ENCODE measurements around the gene CMTM8.
"Not testable (repeated sequence)": the region's sequence is repeated elsewhere in the genome, so short reads cannot be mapped to it uniquely, and the experiment has no call there.

CMTM8 gene

DNA sequence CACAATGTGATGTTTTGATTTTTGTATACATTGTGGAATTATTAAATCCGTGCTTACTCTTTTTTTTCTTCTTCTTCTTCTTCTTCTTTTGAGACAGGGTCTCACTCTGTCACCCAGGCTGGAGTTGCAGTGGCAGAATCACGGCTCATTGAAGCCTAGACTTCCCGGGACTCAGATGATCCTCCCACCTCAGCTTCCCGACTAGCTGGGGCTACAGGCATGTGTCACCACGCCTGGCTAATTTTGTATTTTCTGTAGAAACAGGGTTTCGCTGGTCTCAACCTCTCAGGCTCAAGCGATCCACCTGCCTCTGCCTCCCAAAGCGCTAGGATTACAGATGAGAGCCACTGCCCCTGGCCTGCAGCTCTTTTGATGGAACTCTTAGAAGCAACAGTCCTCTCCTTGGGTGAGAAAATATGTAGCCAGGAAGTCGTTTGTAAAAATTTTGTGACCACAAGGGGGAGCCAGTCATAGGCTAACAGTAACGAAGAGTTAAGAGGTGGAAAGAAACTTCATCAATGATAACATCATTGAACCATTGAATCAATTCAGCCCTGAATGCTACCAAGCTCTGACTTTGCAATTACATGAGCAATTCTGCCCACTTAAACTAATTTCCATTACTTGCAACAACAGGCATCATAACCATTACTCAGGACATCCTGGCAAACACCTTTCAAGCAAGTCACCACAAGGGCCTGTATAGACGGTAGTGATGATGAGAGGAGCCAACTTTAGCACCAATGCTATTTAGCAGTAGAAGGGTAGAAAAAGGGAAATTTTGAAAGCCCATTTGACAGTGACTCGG lies 136.5 kb downstream of the CMTM8 start:
- DNase-seq (ENCODE audit: low read depth in 4 of 4, low spot score in 1 of 4), result peak; percentile 28 to 67 (median 58)

DNA sequence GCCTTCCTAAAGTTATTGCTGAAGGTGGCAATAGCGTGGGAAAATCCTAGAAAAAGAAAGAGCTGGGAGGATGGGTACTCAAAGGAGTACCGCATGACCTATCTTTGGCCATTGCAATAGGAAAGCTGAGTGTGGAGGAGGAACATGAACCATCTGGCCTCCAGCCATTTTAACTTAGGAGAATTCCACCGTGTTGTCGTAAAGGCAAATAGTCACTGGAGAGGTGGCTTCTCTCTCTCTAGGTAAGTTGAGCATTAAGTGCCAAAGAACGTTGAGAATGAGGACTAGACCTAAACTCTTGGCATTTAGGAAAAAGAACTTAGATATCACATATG lies 137.1 kb downstream of the CMTM8 start:
- no peak for DNase-seq (ENCODE audit: low read depth in 4 of 4, low spot score in 1 of 4)

DNA sequence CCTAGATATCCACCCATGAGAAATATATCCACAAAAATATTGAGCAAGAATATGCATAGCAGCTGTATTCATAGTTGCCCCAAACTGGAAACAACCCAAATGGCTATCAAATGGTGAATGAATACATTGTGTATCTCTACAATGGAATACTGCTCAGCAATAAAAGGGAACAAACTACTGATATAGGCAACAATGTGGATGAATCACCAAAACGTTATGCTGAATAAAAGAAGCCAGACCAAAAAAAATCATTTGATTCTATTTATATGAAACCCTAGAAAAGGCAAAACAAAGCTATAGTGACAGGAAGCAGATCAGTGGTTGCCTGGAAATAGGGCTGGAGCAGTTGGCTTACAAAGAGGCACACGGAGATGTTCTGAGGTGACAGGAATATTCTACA lies 137.6 kb downstream of the CMTM8 start:
- no peak for DNase-seq (ENCODE audit: low read depth in 4 of 4, low spot score in 1 of 4)

DNA sequence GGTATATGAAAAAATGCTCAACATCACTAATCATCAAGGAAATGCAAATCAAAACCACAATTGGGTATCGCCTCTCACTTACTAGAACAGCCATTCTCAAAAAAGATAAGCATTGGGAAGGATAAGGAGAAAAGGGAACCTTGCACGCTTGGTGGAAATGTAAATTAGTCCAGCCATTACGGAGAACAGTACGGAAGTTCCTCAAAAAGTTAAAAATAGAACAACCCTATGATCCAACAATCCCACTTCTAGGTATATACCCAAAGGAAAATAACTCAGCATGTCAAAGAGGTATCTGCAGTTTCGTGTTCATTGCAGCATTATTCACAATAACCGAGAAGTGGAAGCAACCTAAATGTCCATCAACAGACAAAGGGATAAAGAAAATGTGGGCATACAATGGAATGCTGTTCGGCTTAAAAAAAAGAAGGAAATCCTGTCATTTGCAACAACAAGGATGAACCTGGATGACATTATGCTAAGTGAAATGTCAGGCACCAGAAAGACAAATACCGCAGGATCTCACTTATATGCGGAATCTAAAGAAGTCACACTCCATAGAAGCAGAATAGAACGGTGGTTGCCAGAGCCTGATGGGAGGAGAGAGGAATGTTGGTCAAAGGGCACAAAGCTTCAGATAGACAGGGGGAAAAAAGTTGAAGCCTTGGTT lies 141.5 kb downstream of the CMTM8 start:
- no peak for DNase-seq (ENCODE audit: low read depth in 4 of 4, low spot score in 1 of 4)

DNA sequence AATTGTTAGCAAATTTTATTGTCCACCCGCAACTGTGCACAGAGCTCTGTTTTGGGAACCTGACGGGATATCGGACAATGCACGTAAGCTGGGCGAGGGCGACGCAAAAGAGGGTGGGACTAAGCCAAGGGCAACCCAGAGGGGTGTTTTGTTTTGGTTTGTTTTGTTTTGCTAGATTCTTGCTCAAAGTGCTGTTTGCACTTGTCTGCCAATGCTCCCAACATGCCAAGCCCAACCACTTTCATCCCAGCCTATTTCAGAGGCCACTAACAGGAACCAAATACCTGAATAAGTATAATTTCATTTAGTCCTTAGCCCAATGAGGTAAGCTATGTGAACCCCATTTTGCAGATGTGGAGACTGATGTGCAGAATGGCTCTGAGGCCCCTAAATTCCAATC lies 143.4 kb downstream of the CMTM8 start:
- no peak for DNase-seq (ENCODE audit: low read depth in 4 of 4, low spot score in 1 of 4)

DNA sequence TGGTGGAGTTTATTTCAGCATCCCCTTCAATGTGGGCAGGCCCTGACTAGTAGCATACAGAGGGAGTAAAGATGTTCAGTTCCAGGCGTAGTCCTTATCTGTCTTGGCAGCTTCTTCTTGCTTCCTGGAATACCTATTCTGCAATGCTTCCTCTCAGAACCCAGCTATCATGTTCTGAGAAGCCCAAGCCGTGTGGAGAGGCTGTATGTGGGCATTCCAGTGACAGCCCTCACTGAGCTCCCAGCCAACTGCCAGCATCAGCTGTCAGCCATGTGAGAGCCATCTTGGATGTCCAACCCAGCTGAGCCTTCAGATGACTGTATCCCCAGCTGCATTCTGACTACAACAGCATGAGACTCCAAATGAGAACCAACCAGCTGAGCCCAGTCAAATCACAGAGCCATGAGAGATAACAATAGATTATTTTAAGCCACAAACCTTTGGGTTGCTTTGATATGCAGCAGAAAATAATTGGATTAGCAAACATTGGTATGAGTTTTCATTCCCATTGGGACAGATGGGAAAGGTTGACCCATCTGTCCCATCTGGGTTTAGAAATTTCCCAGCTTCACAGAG lies 144.7 kb downstream of the CMTM8 start:
- DNase-seq (ENCODE audit: low read depth in 4 of 4, low spot score in 1 of 4), result no peak

DNA sequence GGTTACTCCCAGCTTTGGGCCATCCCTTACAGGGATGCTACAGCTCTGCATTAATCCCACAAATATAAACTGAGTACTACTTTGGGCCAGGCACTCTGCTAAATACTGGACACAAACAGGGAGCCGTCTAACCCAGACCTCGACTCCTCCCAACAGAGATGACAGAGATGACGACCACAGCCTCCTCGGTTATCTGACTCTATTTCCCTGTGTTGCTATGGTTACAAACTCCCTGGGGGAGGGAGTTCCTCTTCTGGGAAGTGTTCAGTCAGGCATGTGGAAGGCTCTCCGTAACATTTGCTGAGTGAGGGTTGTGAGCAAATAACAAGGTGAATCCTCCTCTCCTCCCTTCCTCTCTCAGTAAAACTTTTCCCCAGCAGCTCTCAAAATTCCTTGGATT lies 146.5 kb downstream of the CMTM8 start:
- DNase-seq (ENCODE audit: low read depth in 4 of 4, low spot score in 1 of 4), result no peak

DNA sequence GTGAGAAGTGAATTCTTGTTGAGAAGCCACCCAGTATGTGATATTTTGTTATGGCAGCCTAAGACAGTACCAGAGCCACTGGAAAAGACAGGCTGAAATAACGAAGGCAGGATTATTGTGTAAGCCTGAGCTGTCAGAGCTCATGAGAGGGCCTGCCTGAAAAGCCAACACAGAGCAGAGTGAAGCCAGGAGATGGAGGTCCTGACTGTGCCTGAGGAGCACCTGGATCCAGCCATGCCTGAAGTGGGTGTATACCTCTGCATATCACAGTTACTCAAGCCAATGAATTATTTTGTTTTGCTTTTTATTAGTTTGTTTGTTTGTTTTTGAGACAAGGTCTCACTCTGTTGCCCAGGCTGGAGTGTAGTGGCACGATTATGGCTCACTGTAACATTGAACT lies 149.0 kb downstream of the CMTM8 start:
- DNase-seq (ENCODE audit: low read depth in 4 of 4, low spot score in 1 of 4), result no peak

DNA sequence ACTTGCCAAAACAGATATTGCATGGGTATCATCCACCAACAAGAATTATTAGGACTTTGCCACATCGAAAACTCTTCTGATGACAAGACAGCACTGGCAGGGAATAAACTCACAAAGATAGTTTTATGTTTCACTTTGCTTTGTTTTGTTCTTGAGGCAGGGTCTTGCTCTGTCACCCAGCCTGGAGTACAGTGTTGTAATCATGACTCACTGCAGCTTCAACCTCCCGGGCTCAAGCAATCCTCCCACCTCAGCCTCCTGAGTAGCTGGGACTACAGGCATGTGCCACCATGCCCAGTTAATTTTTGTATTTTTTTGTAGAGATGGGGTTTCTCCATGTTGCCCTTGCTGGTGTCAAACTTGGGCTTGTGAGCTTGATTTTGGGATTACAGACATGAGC lies 151.1 kb downstream of the CMTM8 start:
- DNase-seq (ENCODE audit: low read depth in 4 of 4, low spot score in 1 of 4), result not testable (repeated sequence)

DNA sequence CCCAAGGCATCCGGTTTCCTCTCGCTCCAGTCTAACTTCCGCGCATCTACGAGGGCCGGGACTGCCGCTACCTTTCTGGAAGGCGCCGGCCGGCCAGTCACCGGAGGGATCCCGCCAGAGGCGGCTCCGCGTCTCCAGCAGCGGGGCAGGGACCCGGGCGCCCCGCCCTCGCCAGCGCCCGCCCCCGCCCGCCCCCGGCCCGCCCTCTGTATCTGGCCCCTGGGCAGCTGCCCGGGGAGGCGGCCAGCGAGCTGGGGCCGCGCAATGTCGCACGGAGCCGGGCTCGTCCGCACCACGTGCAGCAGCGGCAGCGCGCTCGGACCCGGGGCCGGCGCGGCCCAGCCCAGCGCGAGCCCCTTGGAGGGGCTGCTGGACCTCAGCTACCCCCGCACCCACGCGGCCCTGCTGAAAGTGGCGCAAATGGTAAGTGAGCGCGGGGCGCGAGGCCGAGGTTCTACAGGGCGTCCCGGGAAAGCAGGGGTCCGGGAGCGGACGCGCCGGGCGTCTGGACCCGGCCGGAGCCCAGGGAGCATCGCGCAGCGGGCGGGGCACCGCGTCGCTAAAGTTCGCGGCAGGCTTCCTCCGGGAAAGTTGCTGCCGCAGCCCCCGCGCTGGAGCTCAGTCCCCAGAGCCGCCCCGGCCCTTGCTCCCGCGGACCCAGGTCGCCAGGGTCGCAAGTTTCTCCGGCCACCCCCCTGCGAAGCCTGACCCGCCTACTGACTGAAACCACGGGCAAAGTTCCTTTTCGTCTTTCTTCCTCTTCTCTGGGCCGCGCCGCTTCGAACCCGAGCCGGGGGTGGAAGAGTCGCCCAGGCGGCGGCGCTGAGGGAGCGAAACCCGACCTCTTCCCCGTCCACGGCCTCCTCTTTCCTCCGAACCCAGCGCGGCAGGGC lies 153.4 kb downstream of the CMTM8 start, which contains the start of gene CMTM7:
TSS of gene CMTM7 (plus strand) at position 211 of the 893 bp plus-strand sequence. CDS start at position 265, 54 bp downstream.
- DNase-seq (ENCODE audit: low read depth in 4 of 4, low spot score in 1 of 4), result peak in 2 of 4 experiments; percentile 31 to 55

DNA sequence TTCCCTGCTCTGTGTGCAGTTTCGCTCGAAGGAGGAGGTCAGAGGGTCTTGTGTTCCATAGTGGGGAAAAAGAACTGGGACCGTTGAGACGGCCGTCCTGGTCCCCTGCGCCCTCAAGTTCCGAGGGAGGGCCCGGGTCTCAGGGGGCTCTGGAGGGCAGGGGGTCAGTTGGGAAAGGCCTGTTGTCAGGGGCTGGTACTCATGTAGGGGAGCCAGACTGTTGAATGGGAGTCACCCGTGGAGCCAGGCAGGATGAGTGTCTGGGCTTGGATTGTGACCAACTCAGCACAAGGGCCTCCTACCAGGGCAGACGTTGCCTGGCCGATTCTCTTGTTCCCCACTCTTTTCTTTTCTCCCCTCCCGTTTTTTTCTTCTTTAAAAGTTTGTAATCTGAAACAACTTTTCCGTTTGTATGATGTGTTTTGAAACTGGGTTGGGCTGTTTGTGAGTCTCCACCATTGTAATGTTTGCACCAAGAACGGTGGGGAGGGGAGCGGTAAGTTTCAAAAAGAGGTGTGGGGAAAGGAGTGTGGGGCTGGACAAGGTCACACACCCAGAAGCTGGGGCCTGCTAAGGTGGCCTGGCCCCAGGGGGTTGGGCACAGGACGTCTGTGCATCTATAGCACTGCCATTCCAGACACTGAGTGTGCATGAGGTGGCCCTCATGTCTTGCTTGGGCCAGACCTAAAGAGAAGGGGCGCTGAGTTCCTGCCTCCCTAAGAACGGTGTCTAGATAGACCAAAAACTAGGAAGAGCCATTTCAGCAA lies 154.2 kb downstream of the CMTM8 start:
- peak in 1 of 4 experiments; percentile 13 for DNase-seq (ENCODE audit: low read depth in 4 of 4, low spot score in 1 of 4)

DNA sequence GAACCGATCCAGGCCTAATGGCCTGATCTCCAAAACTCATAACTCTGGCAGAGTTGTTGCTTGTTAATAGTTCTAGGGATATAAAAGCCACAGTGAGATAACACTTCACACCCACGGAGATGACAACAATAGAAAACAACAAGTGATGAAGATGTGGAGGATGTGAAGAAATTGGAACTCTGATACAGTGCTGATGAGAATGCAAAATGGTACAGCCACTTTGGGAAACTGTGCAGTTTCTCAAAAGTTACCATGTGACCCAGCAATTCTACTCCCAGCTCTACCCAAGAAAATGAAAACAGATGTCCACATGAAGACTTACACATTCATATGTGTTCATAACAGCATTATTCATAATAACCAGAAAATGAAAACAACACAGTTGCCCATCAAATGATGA lies 157.0 kb downstream of the CMTM8 start:
- no peak for DNase-seq (ENCODE audit: low read depth in 4 of 4, low spot score in 1 of 4)

DNA sequence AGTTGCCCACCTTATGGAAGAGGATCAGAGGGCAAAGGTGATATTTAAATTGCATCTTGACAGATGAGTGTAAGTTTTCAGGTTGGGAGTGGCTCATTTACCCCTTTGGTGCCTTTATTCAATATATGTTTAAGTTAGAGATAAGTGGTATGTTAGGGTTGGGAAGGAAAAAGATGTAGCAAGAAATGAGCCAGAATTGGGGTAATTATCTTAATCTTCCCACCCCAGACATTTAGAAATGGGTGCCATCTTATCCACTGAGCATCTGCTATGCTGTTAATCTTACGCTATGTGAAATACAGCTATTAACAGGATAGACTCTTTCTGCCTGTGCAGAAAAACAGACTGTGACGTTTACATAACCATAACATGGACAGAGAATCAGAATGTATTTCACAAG lies 159.5 kb downstream of the CMTM8 start:
- no peak for DNase-seq (ENCODE audit: low read depth in 4 of 4, low spot score in 1 of 4)

DNA sequence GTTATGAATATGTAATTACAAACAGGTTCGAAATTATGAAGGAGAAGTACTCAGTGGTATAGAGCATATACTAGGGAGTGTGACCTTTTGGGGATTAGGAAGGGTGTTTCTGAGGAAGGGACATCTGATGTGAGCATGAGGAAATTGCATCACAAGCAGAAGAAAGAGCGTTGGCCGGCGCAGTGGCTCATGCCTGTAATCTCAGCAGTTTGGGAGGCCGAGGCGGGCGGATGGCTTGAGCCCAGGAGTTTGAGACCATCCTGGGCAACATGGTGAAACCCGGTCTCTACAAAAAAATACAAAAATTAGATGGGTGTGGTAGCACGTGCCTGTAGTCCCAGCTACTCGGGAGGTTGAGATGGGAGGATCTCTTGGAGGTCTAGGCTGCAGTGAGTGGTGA lies 160.1 kb downstream of the CMTM8 start:
- DNase-seq (ENCODE audit: low read depth in 4 of 4, low spot score in 1 of 4), result no peak

DNA sequence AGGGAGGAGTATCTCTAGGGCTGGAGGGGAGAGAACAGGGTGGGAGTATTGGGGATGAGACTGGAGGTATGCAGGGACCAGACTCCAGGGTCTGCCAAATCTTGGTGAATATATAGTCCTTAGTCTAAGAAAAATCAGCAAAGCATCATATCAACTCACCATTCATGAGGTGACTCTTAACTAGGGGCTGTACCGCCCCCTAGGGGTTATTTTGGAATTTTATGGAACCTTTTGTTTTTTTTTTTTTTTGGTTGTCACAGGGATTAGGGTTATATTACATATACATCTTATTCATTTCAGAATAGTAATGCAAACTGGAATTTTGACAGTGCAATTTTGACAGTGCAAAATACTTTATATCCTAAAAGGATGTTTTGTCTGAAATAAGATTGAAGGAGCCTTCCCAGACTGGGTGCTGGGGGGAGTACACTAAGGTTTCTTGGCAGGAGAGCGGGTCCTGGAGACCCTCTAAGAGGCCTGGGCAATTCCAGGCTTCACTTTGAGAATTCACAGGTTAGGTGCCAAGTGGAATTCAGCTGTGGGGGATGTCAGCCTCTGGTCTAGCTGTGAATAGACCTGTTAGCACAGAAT lies 160.6 kb downstream of the CMTM8 start:
- no peak for DNase-seq (ENCODE audit: low read depth in 4 of 4, low spot score in 1 of 4)

DNA sequence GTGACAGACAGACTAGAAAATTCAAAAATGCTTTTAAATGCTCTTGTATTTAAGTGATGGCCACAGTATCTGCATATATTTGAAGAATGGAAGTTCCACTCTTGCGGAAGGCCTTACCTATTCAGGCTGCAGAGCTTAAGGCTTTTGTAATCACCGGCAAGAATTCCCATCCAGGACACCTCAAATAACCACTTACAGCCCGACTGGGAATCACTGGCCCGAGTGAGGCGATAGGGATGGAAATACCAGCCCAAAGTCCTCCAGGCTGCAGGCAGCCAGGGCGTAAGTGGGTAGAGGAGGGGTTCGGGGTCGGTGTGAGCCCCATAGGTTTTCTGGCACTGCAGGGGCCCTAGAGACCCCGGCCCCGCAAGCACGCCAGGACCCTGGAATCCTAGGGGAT lies 162.6 kb downstream of the CMTM8 start:
- no peak for DNase-seq (ENCODE audit: low read depth in 4 of 4, low spot score in 1 of 4)

DNA sequence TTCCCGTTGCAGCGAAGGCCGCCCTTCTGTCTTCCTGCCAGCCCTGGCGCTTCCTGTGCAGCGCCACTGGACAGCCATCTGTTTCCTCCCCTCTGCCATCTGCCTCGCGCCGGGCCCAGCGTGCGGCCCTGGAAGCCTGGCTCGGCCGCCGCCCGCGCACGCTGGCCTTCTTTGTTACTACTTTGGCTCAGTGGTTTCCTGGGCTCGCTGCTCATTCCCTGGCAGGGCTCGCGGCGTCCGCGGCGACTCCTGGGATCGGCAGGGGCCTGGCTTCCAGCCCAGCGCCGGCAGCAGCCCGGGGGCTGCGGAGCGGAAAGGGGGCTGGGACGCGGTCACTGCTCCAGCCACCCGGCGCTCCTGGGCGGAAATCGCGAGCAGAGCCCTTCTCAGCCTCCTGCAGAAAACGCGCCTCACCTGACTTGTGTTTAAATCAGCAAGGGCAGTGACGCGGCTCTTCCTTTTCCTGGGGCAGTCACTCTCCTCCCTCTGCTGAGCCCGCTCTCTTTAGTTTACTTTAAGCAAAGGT lies 163.1 kb downstream of the CMTM8 start:
- peak in 1 of 4 experiments; percentile 36 for DNase-seq (ENCODE audit: low read depth in 4 of 4, low spot score in 1 of 4)

DNA sequence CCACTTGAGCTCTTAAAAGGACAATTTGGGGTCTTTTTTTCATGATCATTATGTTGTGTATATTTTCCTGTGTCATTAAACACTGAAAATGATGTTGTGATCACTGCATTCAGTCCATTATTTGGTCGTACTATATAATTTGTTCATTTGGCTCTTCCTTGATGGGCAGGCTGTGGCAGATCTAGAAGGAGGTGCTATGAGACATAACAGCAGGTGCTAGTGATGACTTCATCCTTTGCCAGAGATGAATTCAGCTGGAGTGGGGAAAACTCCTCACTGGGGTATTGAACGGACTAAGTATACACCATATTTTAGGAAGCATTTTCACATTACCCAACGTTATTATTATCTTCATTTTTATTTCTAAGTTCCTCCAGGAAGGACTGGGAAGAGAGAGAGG lies 165.2 kb downstream of the CMTM8 start:
- DNase-seq (ENCODE audit: low read depth in 4 of 4, low spot score in 1 of 4), result no peak

DNA sequence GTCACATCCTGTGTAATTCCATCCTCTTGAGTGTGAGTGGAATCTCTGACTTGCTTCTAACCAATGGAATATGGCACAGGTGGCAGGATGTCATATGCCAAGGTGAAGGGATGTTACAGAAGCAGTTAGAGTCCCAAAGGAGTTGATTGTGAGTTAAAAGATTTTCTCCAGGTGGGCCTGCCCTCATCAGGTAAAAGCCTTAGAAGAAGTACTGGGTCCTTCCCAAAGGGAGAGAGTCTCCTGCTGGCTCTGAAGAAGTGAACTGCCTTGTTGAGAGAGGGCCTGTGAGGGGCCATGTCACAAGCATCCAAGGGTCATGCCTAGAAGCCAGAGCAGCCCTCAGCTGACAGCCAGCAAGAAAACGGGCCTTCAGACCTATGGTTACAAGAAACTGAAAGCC lies 166.2 kb downstream of the CMTM8 start:
- DNase-seq (ENCODE audit: low read depth in 4 of 4, low spot score in 1 of 4), result no peak

DNA sequence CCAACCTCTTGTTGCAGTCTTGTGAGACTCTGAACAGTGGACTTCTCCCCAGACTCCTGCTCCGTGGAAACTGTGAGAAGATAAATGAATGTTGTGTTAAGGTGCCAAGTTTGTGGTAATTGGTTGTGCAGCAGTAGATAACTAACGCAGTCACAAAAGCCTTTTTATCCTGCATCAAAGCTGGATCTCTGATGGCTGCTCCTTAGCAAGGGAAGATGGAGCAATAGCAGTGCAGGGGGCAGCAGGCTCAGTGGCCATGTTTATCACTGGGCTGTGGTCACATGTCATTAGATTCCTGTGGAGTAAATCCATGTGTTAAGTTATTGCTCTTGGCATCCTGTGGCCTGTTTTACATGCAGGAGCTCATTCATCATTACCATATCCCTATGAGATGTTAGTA lies 166.7 kb downstream of the CMTM8 start:
- no peak for DNase-seq (ENCODE audit: low read depth in 4 of 4, low spot score in 1 of 4)
